ENCODE data around the gene CHMP2B.

- no peak for TF ChIP-seq CTCF (IDR thresholded peaks at IDR 0.05)
- no peak for TF ChIP-seq POLR2A (IDR thresholded peaks at IDR 0.05)
- TF ChIP-seq POLR2AphosphoS5 (IDR thresholded peaks at IDR 0.05): no peak
Measured at GRCh38 chr3:87272718-87273341, 45.7 kb downstream of the CHMP2B start.

Measured in sigmoid colon (tissue), 4 donors.